Measurements from ENCODE around the gene ZNF141.
"Not testable (repeated sequence)": the region's sequence is repeated elsewhere in the genome, so short reads cannot be mapped to it uniquely, and the experiment has no call there.

ZNF141 gene

GRCh38 chr4:385934-386707, 48.5 kb downstream of the ZNF141 start:
- Histone ChIP-seq H3K4me1 (ENCODE audit: low read length) (no peaks in the 10 kb centered on the region), H2AFZ (ENCODE audit: low read length) (no peak overlapping the region), H3F3A (ENCODE audit: insufficient read depth, low read length) (no peaks in the 10 kb centered on the region), H3K4me2 (ENCODE audit: low read depth, low read length) (no peak overlapping the region), H3K9ac (ENCODE audit: low read length) (no peak overlapping the region), H3K27me3 (replicated peaks; ENCODE audit: insufficient read depth, low read length) (no peaks in the 10 kb centered on the region), H3K27ac (ENCODE audit: low read length) (no peak overlapping the region), H3K79me2 (ENCODE audit: low read length) (no peaks in the 10 kb centered on the region), H3K36me3 (replicated peaks; ENCODE audit: insufficient read depth, low read length) (no peaks in the 10 kb centered on the region), H4K20me1 (ENCODE audit: insufficient read depth, low read length) (no peaks in the 10 kb centered on the region), H3K9me2 (replicated peaks; ENCODE audit: insufficient read depth, low read length) (no peaks in the 10 kb centered on the region), H3K4me3 (ENCODE audit: low read length) (no peak overlapping the region), H3K9me3 (replicated peaks; ENCODE audit: insufficient read depth, low read length) (no peaks in the 10 kb centered on the region)
- TF ChIP-seq EZH2 (optimal IDR thresholded peaks at IDR 0.05; ENCODE audit: low read depth, low read length) (no peak), EZH2phosphoT487 (IDR thresholded peaks at IDR 0.05; ENCODE audit: low read length) (no peak), CTCF (IDR thresholded peaks at IDR 0.05; ENCODE audit: low read length) (no peak)
- no peak for DNase-seq

- no peak overlapping the region for H3K4me3 ChIP-seq (ENCODE audit: low read length)
- no peak for TF ChIP-seq EZH2 (optimal IDR thresholded peaks at IDR 0.05; ENCODE audit: low read depth, low read length)
- H3K9me2 ChIP-seq (replicated peaks; ENCODE audit: insufficient read depth, low read length), result no peaks in the 10 kb centered on the region
- H3K27me3 ChIP-seq (replicated peaks; ENCODE audit: insufficient read depth, low read length), result no peaks in the 10 kb centered on the region
- no peaks in the 10 kb centered on the region for H3K9me3 ChIP-seq (replicated peaks; ENCODE audit: insufficient read depth, low read length)
- DNase-seq, result no peak
- H3F3A ChIP-seq (ENCODE audit: insufficient read depth, low read length), result no peaks in the 10 kb centered on the region
- H2AFZ ChIP-seq (ENCODE audit: low read length), result no peak overlapping the region
- no peak overlapping the region for H3K4me2 ChIP-seq (ENCODE audit: low read depth, low read length)
- no peaks in the 10 kb centered on the region for H4K20me1 ChIP-seq (ENCODE audit: insufficient read depth, low read length)
- H3K9ac ChIP-seq (ENCODE audit: low read length), result no peak overlapping the region
- no peaks in the 10 kb centered on the region for H3K79me2 ChIP-seq (ENCODE audit: low read length)
- H3K4me1 ChIP-seq (ENCODE audit: low read length), result no peaks in the 10 kb centered on the region
- no peak overlapping the region for H3K27ac ChIP-seq (ENCODE audit: low read length)
- no peaks in the 10 kb centered on the region for H3K36me3 ChIP-seq (replicated peaks; ENCODE audit: insufficient read depth, low read length)
These were observed 49.1 kb downstream of the ZNF141 start for GRCh38 chr4:386708-387105.

- Histone ChIP-seq H3K4me1 (ENCODE audit: low read length) (no peaks in the 10 kb centered on the region), H3K79me2 (ENCODE audit: low read length) (no peaks in the 10 kb centered on the region), H3K27ac (ENCODE audit: low read length) (no peak overlapping the region), H3K9me2 (replicated peaks; ENCODE audit: insufficient read depth, low read length) (no peaks in the 10 kb centered on the region), H3F3A (ENCODE audit: insufficient read depth, low read length) (no peaks in the 10 kb centered on the region), H3K4me3 (ENCODE audit: low read length) (no peak overlapping the region), H3K36me3 (replicated peaks; ENCODE audit: insufficient read depth, low read length) (no peaks in the 10 kb centered on the region), H3K9ac (ENCODE audit: low read length) (no peak overlapping the region), H4K20me1 (ENCODE audit: insufficient read depth, low read length) (no peaks in the 10 kb centered on the region), H2AFZ (ENCODE audit: low read length) (no peak overlapping the region), H3K27me3 (replicated peaks; ENCODE audit: insufficient read depth, low read length) (no peaks in the 10 kb centered on the region), H3K4me2 (ENCODE audit: low read depth, low read length) (no peak overlapping the region), H3K9me3 (replicated peaks; ENCODE audit: insufficient read depth, low read length) (no peaks in the 10 kb centered on the region; the same call in 1 of the 2 replicates)
- no peak for DNase-seq
- TF ChIP-seq CTCF (IDR thresholded peaks at IDR 0.05; ENCODE audit: low read length) (no peak), EZH2 (optimal IDR thresholded peaks at IDR 0.05; ENCODE audit: low read depth, low read length) (no peak), EZH2phosphoT487 (IDR thresholded peaks at IDR 0.05; ENCODE audit: low read length) (no peak)
These were observed 66.4 kb downstream of the ZNF141 start for GRCh38 chr4:404006-404405.

GRCh38 chr4:408321-408720, 70.7 kb downstream of the ZNF141 start:
- not testable (repeated sequence) for H3K9me3 ChIP-seq (replicated peaks; ENCODE audit: insufficient read depth, low read length); H3K9ac ChIP-seq (ENCODE audit: low read length); H3K36me3 ChIP-seq (replicated peaks; ENCODE audit: insufficient read depth, low read length)

More at GRCh38 chr4:408321-408720, 70.7 kb downstream of the ZNF141 start:
- not testable (repeated sequence) for H3K4me1 ChIP-seq (ENCODE audit: low read length); DNase-seq; H3K27me3 ChIP-seq (replicated peaks; ENCODE audit: insufficient read depth, low read length); H3K4me2 ChIP-seq (ENCODE audit: low read depth, low read length); H3K9me2 ChIP-seq (replicated peaks; ENCODE audit: insufficient read depth, low read length); H3F3A ChIP-seq (ENCODE audit: insufficient read depth, low read length); H2AFZ ChIP-seq (ENCODE audit: low read length); H3K27ac ChIP-seq (ENCODE audit: low read length); H3K4me3 ChIP-seq (ENCODE audit: low read length); H3K79me2 ChIP-seq (ENCODE audit: low read length); H4K20me1 ChIP-seq (ENCODE audit: insufficient read depth, low read length)
